T-helper 22 cell (primary cell): ENCODE results near the gene CDC7.
"Not testable (repeated sequence)": the region's sequence is repeated elsewhere in the genome, so short reads cannot be mapped to it uniquely, and the experiment has no call there.

Experiments
- DNase-seq: peaks from one replicate; pipeline ENCODE4 v3.0.0-alpha.2; 2020; ENCODE audit warnings: low read depth

Gene CDC7

DNA sequence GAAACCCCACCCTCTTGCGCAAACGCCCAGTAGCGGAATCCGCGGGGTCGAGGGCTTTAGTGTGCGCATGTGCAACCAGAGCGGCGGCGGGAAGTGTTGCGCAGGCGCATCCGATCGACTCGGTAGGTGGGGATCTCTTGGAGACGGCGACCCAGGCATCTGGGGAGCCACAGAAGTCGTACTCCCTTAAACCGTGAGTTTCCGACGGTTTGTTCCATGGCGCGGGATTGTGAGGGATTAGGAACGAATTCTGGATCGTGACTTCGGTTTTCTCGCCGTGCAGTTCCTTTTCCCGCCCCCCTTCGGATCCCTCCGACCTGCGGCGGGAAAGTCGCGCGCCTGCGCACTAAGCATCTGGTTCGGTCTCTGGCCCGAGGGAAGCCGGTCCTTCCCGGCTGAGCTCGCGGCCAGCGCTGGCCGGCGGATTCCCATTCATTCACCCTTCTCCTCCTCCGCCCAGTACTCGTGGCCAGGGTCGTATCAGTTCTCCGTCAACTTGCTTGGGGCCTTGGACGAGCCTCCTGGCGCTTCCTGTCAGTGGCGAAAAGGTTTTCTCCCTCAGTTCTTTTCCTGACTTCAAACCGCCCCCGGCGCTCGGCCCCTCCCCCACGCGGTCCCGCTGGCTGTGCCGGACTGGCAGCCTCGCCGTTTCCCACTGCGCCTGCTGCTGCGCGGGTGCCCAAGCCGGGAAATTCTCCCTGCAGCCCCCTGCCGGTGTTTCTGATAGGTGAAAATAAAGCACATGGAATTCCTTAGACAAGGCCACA is at the start of gene CDC7:
TSS of gene CDC7 (plus strand) at position 96 of the 767 bp plus-strand sequence. CDS start 866 bp downstream, outside the sequence.
- peak; percentile 68 for DNase-seq

DNA sequence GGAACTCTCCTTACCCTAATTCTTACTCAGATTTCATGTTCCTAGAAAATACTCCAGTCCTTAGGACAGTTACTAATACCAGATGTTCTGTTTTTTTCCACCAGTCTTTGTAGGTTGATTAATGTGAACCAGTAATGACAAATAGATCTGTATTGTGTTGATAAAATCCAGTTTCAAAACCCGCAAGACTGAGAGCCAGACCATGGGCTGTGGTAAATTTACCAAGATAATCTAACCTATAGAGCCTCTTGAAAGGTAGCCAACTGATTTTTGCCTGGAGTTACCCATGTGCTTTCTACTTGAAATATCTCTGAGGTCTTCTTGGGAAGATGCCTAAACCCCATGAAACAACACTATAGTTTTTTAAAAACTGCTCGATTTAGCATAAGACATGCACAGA is 46.5 kb upstream of the CDC7 start:
- DNase-seq = no peak

GRCh38 chr1:91455334-91455733 is 45.3 kb upstream of the CDC7 start:
- DNase-seq = no peak

- no peak for DNase-seq
Observed at GRCh38 chr1:91455896-91456295, 44.8 kb upstream of the CDC7 start.

DNA sequence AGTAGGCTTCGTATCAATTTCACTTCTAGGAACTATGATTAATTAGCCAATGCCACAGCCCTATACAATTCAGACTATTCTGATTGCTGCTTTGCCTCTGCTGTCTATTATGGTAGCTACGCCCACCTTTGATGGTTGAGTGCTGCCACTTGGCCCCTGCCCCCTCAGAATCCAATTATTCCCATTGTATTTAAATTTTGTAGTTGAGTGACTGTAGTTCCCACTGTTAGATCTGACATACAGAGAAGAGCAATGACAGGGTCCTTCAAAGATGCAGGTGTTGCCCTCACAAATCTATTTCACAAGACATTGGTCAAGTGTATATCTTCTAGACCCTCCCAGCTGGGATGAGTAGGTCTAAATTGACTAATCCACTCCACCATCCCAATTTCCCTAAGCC is 35.3 kb upstream of the CDC7 start:
- DNase-seq = not testable (repeated sequence)

DNA sequence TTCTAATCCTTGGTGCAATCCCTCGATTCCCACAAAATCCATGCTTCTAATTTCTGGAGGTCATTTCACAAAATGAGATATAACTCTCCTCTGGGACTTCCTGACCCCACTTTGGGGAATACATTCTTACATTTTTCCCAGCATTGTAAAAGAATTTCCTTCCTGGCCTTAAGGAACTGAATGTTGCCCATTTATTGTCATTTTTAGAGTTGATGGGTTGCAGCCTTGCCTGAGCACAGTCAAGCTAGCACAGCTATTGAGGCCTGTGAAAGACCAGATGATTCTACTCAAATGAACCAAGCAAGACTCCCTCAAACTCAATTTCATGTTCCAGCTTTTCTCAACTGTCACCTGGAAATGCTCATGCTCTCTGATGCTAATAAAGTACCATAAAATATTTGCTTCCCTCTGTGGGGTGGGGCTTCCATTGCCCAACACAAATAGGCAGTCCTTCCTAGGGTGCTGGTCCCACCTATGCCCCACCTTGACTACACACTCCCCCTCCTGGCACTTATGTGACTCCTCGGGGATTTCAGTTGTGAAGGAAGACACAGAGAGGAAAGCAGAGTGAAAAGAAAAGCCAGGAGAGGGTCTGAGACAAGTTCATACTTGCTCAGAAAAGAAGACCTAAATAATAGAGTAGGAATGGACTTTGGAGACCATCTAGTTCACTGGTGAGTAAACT is 24.0 kb upstream of the CDC7 start:
- no peak for DNase-seq

GRCh38 chr1:91487469-91487868 is 13.2 kb upstream of the CDC7 start:
- DNase-seq = no peak

DNA sequence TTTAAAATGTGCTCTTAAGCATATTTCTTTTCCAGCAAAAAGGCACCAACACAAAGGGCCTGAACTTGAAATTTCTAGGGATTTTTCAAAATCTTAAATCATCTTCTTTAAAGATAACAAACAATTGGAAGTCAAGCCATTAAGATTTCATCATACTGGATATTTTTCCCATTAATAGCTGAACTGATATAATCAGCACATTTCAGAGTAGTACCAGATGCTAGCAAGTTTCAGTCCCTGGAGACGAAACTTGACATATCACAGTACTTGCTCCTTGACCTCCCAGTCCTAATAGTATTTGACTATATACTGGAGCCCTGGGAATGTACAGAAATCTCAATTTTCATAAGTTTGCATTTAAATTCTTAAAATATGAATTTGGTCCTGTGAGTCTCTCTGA is 10.2 kb upstream of the CDC7 start:
- DNase-seq = no peak

- no peak for DNase-seq
Observed at GRCh38 chr1:91498035-91498434, 2.6 kb upstream of the CDC7 start.

- DNase-seq = no peak
Observed at GRCh38 chr1:91498498-91499245, 2.0 kb upstream of the CDC7 start.

GRCh38 chr1:91499346-91499745 is 1.3 kb upstream of the CDC7 start:
- DNase-seq = no peak

- DNase-seq = no peak
Observed at GRCh38 chr1:91499904-91500755, 521 bp upstream of the CDC7 start.

DNA sequence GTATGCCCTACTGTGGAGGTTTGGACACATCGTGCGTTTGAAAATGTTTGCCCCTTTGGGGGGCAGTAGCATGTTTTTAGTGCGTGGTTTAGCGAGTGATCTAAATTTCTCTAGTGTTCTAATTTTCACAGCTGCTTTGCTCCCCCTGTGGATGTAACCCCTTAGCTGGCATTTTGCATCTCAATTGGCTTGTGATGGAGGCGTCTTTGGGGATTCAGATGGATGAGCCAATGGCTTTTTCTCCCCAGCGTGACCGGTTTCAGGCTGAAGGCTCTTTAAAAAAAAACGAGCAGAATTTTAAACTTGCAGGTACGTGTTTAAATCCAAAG is 836 bp downstream of the CDC7 start:
- no peak for DNase-seq

DNA sequence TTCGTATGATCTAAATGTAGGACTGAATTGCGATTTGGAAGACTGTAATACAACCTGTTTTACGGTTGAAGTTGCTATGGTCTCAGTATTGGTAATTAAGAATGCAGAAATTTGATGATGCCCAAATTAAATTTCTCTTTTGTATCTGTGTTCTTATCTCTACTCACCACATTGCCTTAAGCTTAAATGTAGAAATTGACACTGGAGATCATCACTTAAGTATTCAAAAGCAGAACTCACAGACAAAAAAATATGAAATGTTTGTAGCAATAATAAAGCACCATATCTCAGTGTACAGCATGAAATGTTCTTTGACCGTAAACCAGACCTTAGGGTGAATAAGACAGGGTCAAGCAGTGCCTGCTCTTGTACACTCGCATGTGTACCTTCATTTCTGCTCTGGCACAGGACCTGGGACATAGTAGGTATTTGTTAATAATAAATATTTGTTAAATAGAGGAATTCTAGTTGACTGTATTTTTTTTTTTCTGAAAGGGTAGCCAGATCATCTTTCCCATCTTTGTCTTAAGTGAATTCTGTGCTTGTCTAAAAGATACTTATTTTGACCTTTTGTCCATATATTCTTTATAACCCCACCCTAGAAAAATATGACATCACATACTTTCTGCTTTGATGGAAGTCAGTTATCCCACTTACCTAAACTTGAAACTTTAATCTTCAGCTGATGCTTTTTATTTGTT is 1.5 kb downstream of the CDC7 start:
- DNase-seq = no peak

- no peak for DNase-seq
Observed at GRCh38 chr1:91502672-91503184, 2.1 kb downstream of the CDC7 start.

GRCh38 chr1:91503332-91503900 is 2.8 kb downstream of the CDC7 start:
- no peak for DNase-seq

GRCh38 chr1:91503975-91504530 is 3.4 kb downstream of the CDC7 start:
- DNase-seq = no peak

GRCh38 chr1:91505086-91505485 is 4.4 kb downstream of the CDC7 start:
- no peak for DNase-seq

DNA sequence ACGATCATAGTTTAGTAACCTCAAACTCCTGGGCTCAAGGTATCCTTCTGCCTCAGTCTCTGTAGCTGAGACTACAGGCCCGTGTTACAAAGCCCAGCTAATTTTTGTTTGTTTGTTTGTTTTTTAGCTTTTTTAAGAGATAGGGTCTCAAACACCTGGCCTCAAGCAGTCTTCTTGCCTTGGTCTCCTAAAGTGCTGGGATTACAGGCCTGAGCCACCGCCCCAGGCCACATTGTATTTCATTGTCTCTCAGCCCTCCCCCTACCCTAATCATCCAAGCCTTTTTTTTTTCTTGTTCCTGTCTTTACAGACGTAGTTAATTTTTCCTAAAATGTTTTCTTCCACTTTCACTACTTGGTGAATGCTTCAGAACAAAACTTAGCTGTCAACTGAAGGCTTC is 5.4 kb downstream of the CDC7 start:
- DNase-seq = no peak

- no peak for DNase-seq
Observed at GRCh38 chr1:91507328-91507727, 6.7 kb downstream of the CDC7 start.

DNA sequence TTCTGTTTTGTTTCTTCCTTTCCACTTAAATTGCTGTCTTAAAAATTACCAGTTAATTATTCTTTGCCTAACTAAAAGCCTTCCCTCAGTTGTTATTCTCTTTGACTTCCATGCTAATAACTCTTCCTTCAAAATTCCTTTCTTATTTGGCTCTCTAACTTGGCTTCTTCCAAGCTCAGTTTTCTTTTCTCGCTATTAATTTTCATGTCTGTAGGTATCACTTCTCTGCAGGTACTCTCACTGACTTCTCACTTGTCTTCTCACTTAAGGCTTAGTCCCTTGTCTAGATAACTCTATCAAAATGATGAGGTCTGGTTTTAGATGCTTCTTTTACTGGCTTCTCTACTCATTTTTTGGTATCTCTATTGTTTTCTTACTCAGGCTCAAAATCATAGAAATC is 10.1 kb downstream of the CDC7 start:
- DNase-seq = no peak
